ENCODE measurements around the gene ACAT2. TPM values are rescaled to one million over a fixed set of nuclear protein-coding genes. Genes with fewer than 3 reads are reported as not detected.

Gene ACAT2
- total RNA-seq, 1 experiment from 2014 or later: 156 TPM

- Histone ChIP-seq H4K20me1 (ENCODE audit: control insufficient read depth, insufficient read depth, insufficient read length) (no peaks in the 10 kb centered on the region), H2AK5ac (ENCODE audit: insufficient read length, low read length) (no peak overlapping the region), H3T11ph (ENCODE audit: low read length) (no peak overlapping the region), H2AFZ (ENCODE audit: low read length) (no peak overlapping the region), H4K8ac (replicated peaks; ENCODE audit: insufficient read length, low read depth, low read length) (no peak overlapping the region), H3K27ac (ENCODE audit: insufficient read length, low read depth, low read length) (peak overlapping the region; percentile 49), H4K91ac (ENCODE audit: insufficient read length, low read depth, low read length) (no peak overlapping the region), H3K18ac (ENCODE audit: insufficient read length, low read depth, low read length) (peak overlapping the region; percentile 90), H2BK120ac (ENCODE audit: low read depth, low read length, poor library complexity, severe bottlenecking) (no peak overlapping the region), H3K4me1 (ENCODE audit: insufficient read depth, low read length) (no peaks in the 10 kb centered on the region), H3K4ac (ENCODE audit: low read depth, low read length) (no peak overlapping the region), H4K5ac (ENCODE audit: insufficient read length, low read depth, low read length) (no peak overlapping the region), H3K9ac (ENCODE audit: extremely low read depth, insufficient read length, low read length) (peak overlapping the region; percentile 99), H2BK20ac (ENCODE audit: low read depth, low read length, poor library complexity, severe bottlenecking) (no peak overlapping the region), H2BK15ac (ENCODE audit: low read depth, low read length) (no peak overlapping the region), H3K79me1 (ENCODE audit: insufficient read depth, low read depth, low read length, poor library complexity, severe bottlenecking) (no peaks in the 10 kb centered on the region), H3K14ac (ENCODE audit: insufficient read depth, low read length) (peak overlapping the region; percentile 92), H3K4me2 (ENCODE audit: insufficient read depth, insufficient read length, low read length) (peak overlapping the region; percentile 88), H2BK5ac (ENCODE audit: insufficient read length, low read length) (no peak overlapping the region), H3K79me2 (ENCODE audit: insufficient read depth, low read length) (peaks cover 55% of the 10 kb centered on the region), H3K56ac (ENCODE audit: insufficient read length, low read depth, low read length) (no peak overlapping the region), H3K27me3 (ENCODE audit: insufficient read depth, low read length) (no peaks in the 10 kb centered on the region), H3K9me3 (ENCODE audit: control insufficient read depth, low read depth, low read length) (no peaks in the 10 kb centered on the region), H2BK12ac (ENCODE audit: insufficient read length, low read depth, low read length) (no peak overlapping the region), H3K23ac (ENCODE audit: insufficient read length, low read depth, low read length) (no peak overlapping the region), H3K23me2 (ENCODE audit: insufficient read length, low read depth, low read length, poor library complexity, severe bottlenecking) (peaks cover 3% of the 10 kb centered on the region)
- Mint-ChIP-seq H3K27me3 (ENCODE audit: low read depth) (no peaks in the 10 kb centered on the region; the same call in 1 of the 2 replicates), H3K4me3 (peak overlapping the region; percentile 93 to 97), H3K27ac (peak overlapping the region; percentile 90 to 94 (median 94)), H3K9me3 (no peaks in the 10 kb centered on the region; a peak in 2 of 5 replicates), H3K36me3 (ENCODE audit: insufficient read depth in 1 of 3, low read depth in 3 of 3) (peaks cover 18 to 29% (median 25%) of the 10 kb centered on the region in 3 experiments), H3K4me1 (peaks cover 24 to 31% of the 10 kb centered on the region in 2 experiments)
- WGBS (ENCODE audit: extremely low coverage, insufficient read length, low lambda C conversion rate): no CpG with 5 or more reads among the region's 44 CpGs
- TF ChIP-seq, protein P1, sequence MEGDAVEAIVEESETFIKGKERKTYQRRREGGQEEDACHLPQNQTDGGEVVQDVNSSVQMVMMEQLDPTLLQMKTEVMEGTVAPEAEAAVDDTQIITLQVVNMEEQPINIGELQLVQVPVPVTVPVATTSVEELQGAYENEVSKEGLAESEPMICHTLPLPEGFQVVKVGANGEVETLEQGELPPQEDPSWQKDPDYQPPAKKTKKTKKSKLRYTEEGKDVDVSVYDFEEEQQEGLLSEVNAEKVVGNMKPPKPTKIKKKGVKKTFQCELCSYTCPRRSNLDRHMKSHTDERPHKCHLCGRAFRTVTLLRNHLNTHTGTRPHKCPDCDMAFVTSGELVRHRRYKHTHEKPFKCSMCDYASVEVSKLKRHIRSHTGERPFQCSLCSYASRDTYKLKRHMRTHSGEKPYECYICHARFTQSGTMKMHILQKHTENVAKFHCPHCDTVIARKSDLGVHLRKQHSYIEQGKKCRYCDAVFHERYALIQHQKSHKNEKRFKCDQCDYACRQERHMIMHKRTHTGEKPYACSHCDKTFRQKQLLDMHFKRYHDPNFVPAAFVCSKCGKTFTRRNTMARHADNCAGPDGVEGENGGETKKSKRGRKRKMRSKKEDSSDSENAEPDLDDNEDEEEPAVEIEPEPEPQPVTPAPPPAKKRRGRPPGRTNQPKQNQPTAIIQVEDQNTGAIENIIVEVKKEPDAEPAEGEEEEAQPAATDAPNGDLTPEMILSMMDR (conservative IDR thresholded peaks at IDR 0.05): no peak
- DNase-seq: no peak
Observed at GRCh38 chr6:159727717-159728445, 34.0 kb upstream of the ACAT2 start.

Data from H9 (cell line).